HG03103 (cell line): ENCODE results near the gene NUPR1.
A peak's percentile ranks its signal among the peaks of the same experiment; 100 is the strongest.
"Not testable (repeated sequence)": the region's sequence is repeated elsewhere in the genome, so short reads cannot be mapped to it uniquely, and the experiment has no call there.

Experiments used
- ATAC-seq: cut with Tn5 transposase; IDR thresholded peaks from one replicate; pipeline ENCODE4 v1.9.1; 2021; ENCODE audit warnings: low read depth; ENCODE audit not compliant: unreplicated experiment

The NUPR1 gene

GRCh38 chr16:28555561-28555960 is 16.8 kb upstream of the NUPR1 start:
- no peak for ATAC-seq

GRCh38 chr16:28554634-28555423 is 16.1 kb upstream of the NUPR1 start:
- ATAC-seq, result no peak

- peak; percentile 59 for ATAC-seq
Observed at GRCh38 chr16:28553776-28554633, 15.2 kb upstream of the NUPR1 start, which contains the start of gene SGF29. SGF29 (plus strand) TSS chr16:28553920; CDS start chr16:28581070, 27,150 bp downstream.

GRCh38 chr16:28549301-28549899 is 10.6 kb upstream of the NUPR1 start:
- ATAC-seq, result no peak

GRCh38 chr16:28548306-28548802 is 9.6 kb upstream of the NUPR1 start:
- ATAC-seq, result no peak

GRCh38 chr16:28546626-28547025 is 7.9 kb upstream of the NUPR1 start:
- ATAC-seq, result no peak

- not testable (repeated sequence) for ATAC-seq
Observed at GRCh38 chr16:28545964-28546363, 7.2 kb upstream of the NUPR1 start.

- ATAC-seq, result no peak
Observed at GRCh38 chr16:28544998-28545397, 6.2 kb upstream of the NUPR1 start.

GRCh38 chr16:28543072-28543471 is 4.3 kb upstream of the NUPR1 start:
- no peak for ATAC-seq

- no peak for ATAC-seq
Observed at GRCh38 chr16:28542646-28543045, 3.9 kb upstream of the NUPR1 start.

GRCh38 chr16:28540346-28540745 is 1.6 kb upstream of the NUPR1 start:
- no peak for ATAC-seq

- ATAC-seq, result no peak
Observed at GRCh38 chr16:28537964-28538732, 626 bp downstream of the NUPR1 start.

GRCh38 chr16:28537076-28537475 is 1.7 kb downstream of the NUPR1 start:
- no peak for ATAC-seq

- ATAC-seq, result no peak
Observed at GRCh38 chr16:28534542-28535373, 4.0 kb downstream of the NUPR1 start.

- no peak for ATAC-seq
Observed at GRCh38 chr16:28532940-28533647, 5.7 kb downstream of the NUPR1 start.

- no peak for ATAC-seq
Observed at GRCh38 chr16:28531777-28532744, 6.7 kb downstream of the NUPR1 start.

- ATAC-seq, result no peak
Observed at GRCh38 chr16:28529124-28529523, 9.7 kb downstream of the NUPR1 start.

GRCh38 chr16:28528463-28528867 is 10.3 kb downstream of the NUPR1 start:
- ATAC-seq, result no peak
